ENCODE data around the gene WDR49. TPM values are rescaled to one million over a fixed set of nuclear protein-coding genes. Genes with fewer than 3 reads are reported as not detected.

Gene WDR49
- total RNA-seq: under 1 TPM; 0.42 to 0.71 TPM

DNA sequence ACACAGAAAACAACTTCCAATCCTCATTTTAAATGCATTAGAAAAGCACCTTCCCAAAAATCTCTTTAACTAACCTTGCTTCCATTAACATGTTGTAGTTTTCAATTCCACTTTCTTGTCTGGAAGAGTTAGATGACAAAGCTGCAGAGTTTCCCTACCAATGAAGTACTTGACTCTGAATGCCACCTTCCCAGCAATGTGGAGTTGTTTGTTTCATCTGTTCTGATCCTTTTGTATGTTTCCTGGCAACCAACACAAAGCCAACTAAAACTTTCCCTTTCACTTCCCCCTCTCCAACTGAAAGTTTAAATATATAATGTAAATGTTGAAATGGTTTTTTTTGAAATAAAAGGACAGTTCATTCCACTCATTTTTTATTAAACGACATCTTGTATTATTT, at the start of gene WDR49:
WDR49 (minus strand) TSS at position 183 of the 400 bp plus-strand sequence. CDS start 517 bp downstream, outside the sequence.
- H3K9me3 Mint-ChIP-seq: no peaks in the 10 kb centered on the region
- no peaks in the 10 kb centered on the region for H3K4me1 Mint-ChIP-seq
- H3K27ac Mint-ChIP-seq: no peak within 1 kb of the TSS
- H3K36me3 Mint-ChIP-seq (ENCODE audit: low read depth): no peaks in the 10 kb centered on the region
- no peak for ATAC-seq (replicated peaks)
- H3K27me3 Mint-ChIP-seq: no peaks in the 10 kb centered on the region
- no peak within 1 kb of the TSS for H3K4me3 Mint-ChIP-seq

DNA sequence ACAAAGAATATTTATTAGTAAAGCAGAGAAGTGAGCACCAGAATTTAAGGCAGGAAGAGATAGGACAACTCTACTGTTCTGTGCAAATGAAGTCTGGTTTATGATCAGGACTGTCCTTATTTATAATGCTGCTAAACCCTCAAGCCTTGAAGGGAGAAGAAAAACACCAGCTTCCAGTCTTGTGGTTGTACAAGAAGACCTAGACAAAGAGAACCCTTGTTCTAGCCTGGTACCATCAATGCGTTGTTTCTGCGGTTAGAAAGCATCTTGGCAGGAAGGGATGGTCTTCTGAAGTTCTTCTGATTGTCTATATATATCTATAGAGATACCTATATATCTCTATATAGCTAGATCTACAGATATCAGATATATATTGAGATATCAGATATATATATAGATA, 47.2 kb upstream of the WDR49 start:
- H3K27ac Mint-ChIP-seq: no peak overlapping the region
- no peaks in the 10 kb centered on the region for H3K9me3 Mint-ChIP-seq
- no peaks in the 10 kb centered on the region for H3K27me3 Mint-ChIP-seq
- H3K4me1 Mint-ChIP-seq: peaks cover 18% of the 10 kb centered on the region
- peaks cover 94% of the 10 kb centered on the region for H3K36me3 Mint-ChIP-seq (ENCODE audit: low read depth)
- no peak for ATAC-seq (replicated peaks)
- H3K4me3 Mint-ChIP-seq: no peak overlapping the region

DNA sequence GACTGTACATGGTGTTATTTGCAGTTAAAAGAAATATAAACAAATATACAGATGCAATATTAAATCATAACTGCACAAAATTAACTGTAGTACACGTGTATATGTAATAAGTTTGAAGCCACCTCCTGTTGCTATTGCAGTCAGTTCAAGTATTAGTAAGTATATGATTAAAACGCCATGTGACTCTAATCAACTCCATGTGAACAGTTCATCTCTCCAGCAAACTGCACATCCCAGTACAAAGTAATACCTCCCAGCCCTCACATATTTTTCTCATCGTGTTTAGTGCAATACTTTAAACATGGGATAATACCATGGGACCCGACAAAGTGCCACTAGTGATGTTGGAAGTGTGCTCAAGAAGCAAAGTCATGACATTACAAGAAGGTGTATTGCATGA, 46.3 kb upstream of the WDR49 start:
- no peak overlapping the region for H3K27ac Mint-ChIP-seq
- H3K36me3 Mint-ChIP-seq (ENCODE audit: low read depth): peaks cover 94% of the 10 kb centered on the region
- peaks cover 18% of the 10 kb centered on the region for H3K4me1 Mint-ChIP-seq
- no peaks in the 10 kb centered on the region for H3K27me3 Mint-ChIP-seq
- no peak for ATAC-seq (replicated peaks)
- no peak overlapping the region for H3K4me3 Mint-ChIP-seq
- no peaks in the 10 kb centered on the region for H3K9me3 Mint-ChIP-seq

DNA sequence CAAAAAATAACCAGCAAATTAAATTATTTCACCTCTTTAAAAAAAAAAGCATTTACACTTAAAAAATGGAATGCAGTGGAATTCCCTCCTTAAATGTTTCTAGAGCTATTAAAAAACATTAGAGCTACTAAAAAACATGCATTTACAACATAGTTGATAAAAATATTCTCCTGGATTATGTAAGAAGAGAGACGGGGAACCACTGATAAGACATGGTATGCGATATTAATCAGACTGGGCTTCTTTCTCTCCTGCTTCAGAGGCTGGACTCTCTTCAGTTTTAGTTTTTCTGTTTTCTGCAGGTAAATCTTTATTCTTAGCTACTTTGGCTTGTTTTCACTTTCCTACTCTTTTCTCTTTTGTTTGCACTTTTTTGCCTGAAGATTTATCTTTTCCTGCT, 40.4 kb upstream of the WDR49 start:
- peaks cover 29% of the 10 kb centered on the region for H3K4me1 Mint-ChIP-seq
- ATAC-seq (replicated peaks): no peak
- H3K36me3 Mint-ChIP-seq (ENCODE audit: low read depth): peaks cover 84% of the 10 kb centered on the region
- no peaks in the 10 kb centered on the region for H3K27me3 Mint-ChIP-seq
- H3K9me3 Mint-ChIP-seq: no peaks in the 10 kb centered on the region
- H3K27ac Mint-ChIP-seq: no peak overlapping the region
- H3K4me3 Mint-ChIP-seq: no peak overlapping the region

DNA sequence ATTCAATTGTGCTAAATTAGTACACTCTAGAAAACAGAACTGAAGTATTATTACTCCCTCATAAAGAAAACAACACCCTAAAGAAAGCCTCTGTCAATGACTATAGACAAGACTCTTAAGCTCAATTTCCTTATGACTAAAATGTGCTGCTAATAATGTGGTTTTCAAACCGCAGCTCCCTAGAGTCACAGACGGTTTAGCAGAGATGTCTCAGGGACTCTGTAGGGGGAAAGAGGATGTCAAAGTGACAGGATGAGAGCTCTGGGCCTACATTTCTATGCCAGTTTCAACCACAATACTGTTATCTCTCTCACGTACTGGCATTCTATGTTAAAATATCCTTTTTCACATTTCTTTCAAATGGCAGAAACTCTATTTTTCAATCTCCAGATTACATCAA, 37.6 kb upstream of the WDR49 start:
- Mint-ChIP-seq H3K27me3 (no peaks in the 10 kb centered on the region), H3K4me3 (peak overlapping the region; percentile 46), H3K27ac (peak overlapping the region; percentile 82), H3K9me3 (no peaks in the 10 kb centered on the region), H3K4me1 (peaks cover 23% of the 10 kb centered on the region), H3K36me3 (ENCODE audit: low read depth) (peaks cover 72% of the 10 kb centered on the region)
- peak; percentile 100 for ATAC-seq (replicated peaks)

DNA sequence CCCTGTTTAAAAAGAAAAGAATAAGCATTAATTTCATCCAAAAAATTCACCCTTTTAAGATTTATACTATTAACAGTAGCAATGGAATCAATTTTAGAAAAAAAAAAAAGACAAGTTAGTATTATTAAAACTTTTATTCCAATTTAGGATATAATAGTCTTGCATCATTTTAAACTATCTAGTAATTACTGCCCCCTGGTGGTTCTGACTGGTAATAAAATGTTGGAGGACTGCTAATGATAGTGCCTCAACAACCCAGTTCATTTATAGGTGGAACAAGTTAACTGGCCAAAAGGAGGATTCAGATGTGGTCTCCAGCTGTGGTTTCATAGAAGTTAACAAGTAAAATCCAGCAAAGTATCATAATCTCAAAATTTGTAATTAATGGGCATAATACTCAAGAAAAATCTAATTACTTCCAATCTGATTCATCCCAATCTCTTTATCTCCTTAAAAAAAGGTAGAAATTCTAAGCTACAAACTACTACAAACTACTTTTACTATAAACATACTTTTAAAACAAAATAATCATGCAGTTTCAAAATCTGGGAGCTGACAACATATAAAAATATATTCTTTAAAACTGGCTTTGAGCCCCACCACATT, 30.7 kb upstream of the WDR49 start:
- Mint-ChIP-seq H3K9me3 (no peaks in the 10 kb centered on the region), H3K4me1 (peaks cover 4% of the 10 kb centered on the region), H3K27me3 (no peaks in the 10 kb centered on the region), H3K27ac (no peak overlapping the region), H3K36me3 (ENCODE audit: low read depth) (peaks cover 79% of the 10 kb centered on the region), H3K4me3 (no peak overlapping the region)
- ATAC-seq (replicated peaks): peak; percentile 59

DNA sequence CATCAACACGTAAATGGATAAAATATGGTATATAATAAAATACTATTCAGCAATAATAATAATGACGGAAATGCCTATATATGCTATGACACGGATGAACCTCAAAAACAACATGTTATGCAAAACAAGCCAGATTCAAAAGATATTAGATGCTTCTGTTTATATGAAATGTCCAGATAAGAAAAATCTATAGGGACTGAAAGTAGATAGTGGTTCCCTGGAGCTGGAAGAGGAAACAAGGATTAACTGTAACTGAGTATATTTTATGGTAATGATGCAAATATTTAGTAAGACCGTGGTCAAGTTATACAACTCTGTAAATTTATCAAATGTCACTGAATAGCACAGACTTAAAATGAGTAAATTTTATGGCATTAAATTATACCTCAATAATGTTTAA, 25.8 kb upstream of the WDR49 start:
- Mint-ChIP-seq H3K9me3 (peaks cover 5% of the 10 kb centered on the region), H3K4me3 (no peak overlapping the region), H3K4me1 (no peaks in the 10 kb centered on the region), H3K27ac (no peak overlapping the region), H3K27me3 (no peaks in the 10 kb centered on the region), H3K36me3 (ENCODE audit: low read depth) (peaks cover 98% of the 10 kb centered on the region)
- ATAC-seq (replicated peaks): no peak

DNA sequence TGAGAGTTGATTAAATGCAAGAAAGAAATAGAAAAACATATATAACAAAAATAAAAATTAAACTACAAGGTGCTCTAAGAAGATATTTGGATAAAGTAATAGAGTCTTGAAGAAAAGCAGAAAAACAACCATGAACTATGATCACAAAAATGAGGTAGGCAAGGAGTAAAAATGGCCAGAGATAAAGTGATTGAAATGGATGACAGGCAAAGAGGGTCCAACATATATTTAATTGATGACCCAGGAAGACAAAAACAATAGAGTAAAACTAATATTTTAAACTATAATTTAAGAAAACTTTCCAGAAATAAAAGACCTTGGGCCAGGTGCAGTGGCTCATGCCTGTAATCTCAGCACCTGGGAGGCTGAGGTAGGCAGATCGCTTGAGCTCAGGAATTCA, 22.1 kb upstream of the WDR49 start:
- H3K4me1 Mint-ChIP-seq: no peaks in the 10 kb centered on the region
- ATAC-seq (replicated peaks): no peak
- H3K27me3 Mint-ChIP-seq: no peaks in the 10 kb centered on the region
- H3K9me3 Mint-ChIP-seq: peaks cover 5% of the 10 kb centered on the region
- no peak overlapping the region for H3K4me3 Mint-ChIP-seq
- H3K27ac Mint-ChIP-seq: no peak overlapping the region
- peaks cover 80% of the 10 kb centered on the region for H3K36me3 Mint-ChIP-seq (ENCODE audit: low read depth)

DNA sequence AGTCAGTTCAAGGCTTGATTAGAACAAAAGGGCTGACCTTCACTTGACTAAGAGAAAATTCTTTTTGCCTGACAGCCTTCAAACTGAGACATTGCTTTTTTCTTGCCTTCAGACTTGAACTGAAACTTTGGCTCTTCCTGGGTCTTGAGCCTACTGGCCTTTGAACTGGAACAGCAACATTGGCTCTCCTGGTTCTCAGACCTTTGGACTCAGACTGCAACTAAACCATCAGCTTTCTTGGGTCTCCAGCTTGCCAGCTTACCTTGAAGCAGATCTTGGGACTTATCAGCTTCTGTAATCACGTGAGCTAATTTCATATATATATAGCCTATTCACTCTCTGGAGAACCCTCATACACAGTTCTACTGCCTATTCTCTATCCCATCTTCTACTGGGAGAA, 19.5 kb upstream of the WDR49 start:
- H3K27me3 Mint-ChIP-seq: no peaks in the 10 kb centered on the region
- no peaks in the 10 kb centered on the region for H3K4me1 Mint-ChIP-seq
- H3K36me3 Mint-ChIP-seq (ENCODE audit: low read depth): peaks cover 56% of the 10 kb centered on the region
- no peak overlapping the region for H3K4me3 Mint-ChIP-seq
- H3K9me3 Mint-ChIP-seq: peaks cover 5% of the 10 kb centered on the region
- ATAC-seq (replicated peaks): no peak
- H3K27ac Mint-ChIP-seq: no peak overlapping the region

DNA sequence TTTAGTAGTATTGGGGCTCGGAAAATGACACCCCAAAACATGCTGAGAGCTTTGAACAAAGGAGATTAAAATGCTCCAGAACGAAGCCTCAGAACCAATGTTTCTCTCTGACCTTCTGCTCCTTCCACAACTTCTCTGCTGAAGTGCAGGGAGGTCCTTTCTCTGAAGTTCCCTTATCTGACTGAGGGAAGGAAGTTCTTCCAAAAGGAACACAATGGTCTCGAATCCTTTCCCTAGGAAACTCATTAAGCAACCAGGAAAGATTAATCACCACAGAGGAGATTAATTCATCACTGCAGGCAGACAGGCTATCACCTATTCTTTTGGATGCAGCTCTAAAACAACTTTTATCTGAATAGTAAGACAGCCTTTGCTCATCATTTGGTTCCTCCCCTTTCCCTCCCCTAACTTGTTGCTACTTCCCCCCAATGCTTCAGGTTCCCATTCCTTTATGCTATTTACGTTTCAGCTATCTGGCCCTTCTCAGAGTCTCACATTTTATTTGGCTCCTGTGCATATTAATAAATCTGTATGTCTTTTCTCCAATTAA, 18.2 kb upstream of the WDR49 start:
- no peak for ATAC-seq (replicated peaks)
- Mint-ChIP-seq H3K9me3 (peaks cover 5% of the 10 kb centered on the region), H3K4me3 (no peak overlapping the region), H3K36me3 (ENCODE audit: low read depth) (peaks cover 43% of the 10 kb centered on the region), H3K27ac (no peak overlapping the region), H3K4me1 (no peaks in the 10 kb centered on the region), H3K27me3 (no peaks in the 10 kb centered on the region)

DNA sequence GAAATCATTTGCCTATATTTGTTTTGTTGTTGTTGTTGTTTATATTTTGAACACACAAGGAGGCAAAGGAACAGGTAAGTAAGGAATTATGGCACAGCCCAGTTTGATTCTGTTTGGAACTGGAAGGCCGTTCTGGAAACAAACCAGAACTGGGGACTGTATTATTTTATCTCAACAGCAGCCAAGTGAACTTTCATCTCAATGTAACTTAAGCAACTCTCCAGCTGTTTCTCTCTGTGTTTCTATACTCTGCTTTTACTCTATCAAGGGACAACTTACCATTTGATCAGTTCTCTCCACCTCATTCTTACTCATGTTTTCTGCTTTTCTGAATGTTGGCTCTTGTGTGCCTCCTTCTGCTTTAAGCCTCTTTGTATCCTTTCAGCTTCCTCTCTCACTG, 16.0 kb upstream of the WDR49 start:
- Mint-ChIP-seq H3K4me3 (no peak overlapping the region), H3K9me3 (no peaks in the 10 kb centered on the region), H3K27ac (no peak overlapping the region), H3K27me3 (no peaks in the 10 kb centered on the region), H3K36me3 (ENCODE audit: low read depth) (peaks cover 21% of the 10 kb centered on the region), H3K4me1 (no peaks in the 10 kb centered on the region)
- ATAC-seq (replicated peaks): no peak

DNA sequence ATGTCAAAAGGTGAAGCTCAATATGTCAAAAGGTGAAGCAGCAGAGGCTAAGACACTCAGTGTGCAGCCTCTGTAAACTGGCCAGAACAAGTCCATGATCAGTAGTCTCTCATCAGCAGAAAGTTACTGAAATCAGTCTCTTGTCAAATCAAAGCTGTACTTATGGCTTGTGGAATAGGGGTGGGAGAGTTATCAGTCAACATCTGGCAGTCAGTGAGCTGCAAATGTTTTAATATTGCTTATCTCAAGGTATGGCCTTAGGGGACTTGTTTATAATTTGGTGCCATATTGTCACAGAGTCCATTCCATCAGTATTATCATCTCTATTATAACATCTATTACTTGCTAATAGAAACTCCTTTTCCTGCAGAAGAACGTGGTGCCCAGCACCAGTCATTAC, 14.9 kb upstream of the WDR49 start:
- no peak for ATAC-seq (replicated peaks)
- no peaks in the 10 kb centered on the region for H3K9me3 Mint-ChIP-seq

DNA sequence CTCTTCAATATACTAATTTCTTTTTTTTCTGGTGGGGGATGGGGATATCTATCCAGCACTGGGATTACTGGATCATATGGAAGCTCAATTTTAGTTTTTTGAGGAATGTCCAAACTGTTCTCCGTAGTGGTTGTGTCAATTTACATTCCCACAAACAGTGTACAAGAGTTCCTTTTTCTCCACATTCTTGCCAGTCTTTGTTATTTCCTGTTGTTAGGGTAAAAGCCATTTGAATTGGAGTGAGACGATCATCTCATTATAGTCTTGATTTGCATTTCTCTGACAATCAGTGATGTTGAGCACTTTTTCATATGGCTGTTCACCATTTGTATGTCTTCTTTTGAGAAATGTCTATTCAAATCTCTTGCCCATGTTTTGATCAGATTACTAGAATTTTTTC, 12.8 kb upstream of the WDR49 start:
- no peak for ATAC-seq (replicated peaks)
- no peak overlapping the region for H3K27ac Mint-ChIP-seq
- no peaks in the 10 kb centered on the region for H3K9me3 Mint-ChIP-seq
- no peaks in the 10 kb centered on the region for H3K27me3 Mint-ChIP-seq
- no peak overlapping the region for H3K4me3 Mint-ChIP-seq
- H3K36me3 Mint-ChIP-seq (ENCODE audit: low read depth): no peaks in the 10 kb centered on the region
- no peaks in the 10 kb centered on the region for H3K4me1 Mint-ChIP-seq

More for the DNA sequence above, 14.9 kb upstream of the WDR49 start:
- Mint-ChIP-seq H3K27me3 (no peaks in the 10 kb centered on the region), H3K4me1 (no peaks in the 10 kb centered on the region), H3K4me3 (no peak overlapping the region), H3K27ac (no peak overlapping the region), H3K36me3 (ENCODE audit: low read depth) (peaks cover 10% of the 10 kb centered on the region)

DNA sequence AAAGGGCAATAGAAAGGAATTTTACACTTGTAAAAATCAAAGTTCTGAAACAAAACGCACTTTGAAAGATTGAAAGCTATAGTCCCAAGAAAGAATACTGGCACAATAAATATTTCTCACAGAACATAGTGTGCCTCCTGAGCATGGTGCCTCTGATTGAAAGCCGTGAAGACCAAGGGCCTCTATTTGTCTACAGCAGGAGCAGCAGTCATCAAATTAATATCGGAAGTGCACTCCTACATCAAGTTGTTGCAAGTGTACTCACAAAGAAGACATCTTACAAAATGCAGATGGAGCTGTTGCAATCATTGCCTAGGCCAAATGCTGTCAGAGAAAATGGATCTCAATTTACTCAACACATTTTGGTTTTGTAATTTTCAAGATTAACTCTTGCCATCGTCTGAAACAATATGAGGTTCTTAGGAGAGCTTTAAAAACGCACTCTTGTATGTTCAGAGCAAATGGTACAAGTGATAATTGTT, 9.2 kb upstream of the WDR49 start:
- ATAC-seq (replicated peaks): no peak
- H3K4me3 Mint-ChIP-seq: no peak overlapping the region
- no peaks in the 10 kb centered on the region for H3K36me3 Mint-ChIP-seq (ENCODE audit: low read depth)
- H3K9me3 Mint-ChIP-seq: no peaks in the 10 kb centered on the region
- H3K4me1 Mint-ChIP-seq: no peaks in the 10 kb centered on the region
- H3K27ac Mint-ChIP-seq: no peak overlapping the region
- no peaks in the 10 kb centered on the region for H3K27me3 Mint-ChIP-seq

DNA sequence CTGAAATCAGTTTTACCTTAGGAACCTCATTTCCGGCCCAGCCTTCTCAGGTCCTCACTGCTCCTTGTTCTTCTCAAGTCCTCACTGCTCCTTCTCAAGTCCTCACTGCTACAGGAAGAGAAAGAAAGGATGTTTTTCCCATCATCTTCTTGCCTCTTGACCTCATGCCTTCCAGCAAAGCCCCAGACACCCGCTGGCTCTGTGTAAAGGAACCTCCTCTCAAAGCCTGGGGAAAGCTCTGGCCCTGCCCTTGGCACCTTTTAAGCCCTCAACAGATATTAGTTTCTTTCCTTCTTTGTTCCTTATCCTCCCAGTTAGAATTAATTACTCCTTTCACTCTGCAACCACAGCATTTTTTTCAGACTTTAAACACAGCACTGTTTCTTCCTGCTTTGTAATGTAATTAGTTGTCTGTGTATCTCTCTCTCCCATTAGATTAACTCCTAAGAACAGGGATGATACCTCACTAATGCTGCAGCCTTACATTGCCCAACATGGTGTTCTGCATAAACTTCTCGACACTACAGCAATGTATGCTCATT, 4.0 kb upstream of the WDR49 start:
- Mint-ChIP-seq H3K27me3 (no peaks in the 10 kb centered on the region), H3K27ac (no peak overlapping the region), H3K4me3 (no peak overlapping the region), H3K4me1 (no peaks in the 10 kb centered on the region), H3K9me3 (no peaks in the 10 kb centered on the region), H3K36me3 (ENCODE audit: low read depth) (no peaks in the 10 kb centered on the region)
- no peak for ATAC-seq (replicated peaks)
